ENCODE data around the gene AHCYL1. TPM values are rescaled to one million over a fixed set of nuclear protein-coding genes. Genes with fewer than 3 reads are reported as not detected.
A peak's percentile ranks its signal among the peaks of the same experiment; 100 is the strongest.

AHCYL1 gene
- total RNA-seq, 1 experiment from 2014 or later: 147 TPM

GRCh38 chr1:110012100-110012780 lies 27.7 kb downstream of the AHCYL1 start:
- Histone ChIP-seq H3K9me3 (ENCODE audit: insufficient read depth, low read depth) (no peaks in the 10 kb centered on the region), H3K27me3 (ENCODE audit: insufficient read depth, low read depth) (no peaks in the 10 kb centered on the region), H3K36me3 (ENCODE audit: low read depth) (peaks cover 85% of the 10 kb centered on the region), H3K4me2 (no peak overlapping the region), H3K27ac (no peak overlapping the region), H3K9me2 (ENCODE audit: insufficient read depth) (no peaks in the 10 kb centered on the region), H3K4me3 (no peak overlapping the region), H4K20me1 (ENCODE audit: insufficient read depth) (peaks cover 13% of the 10 kb centered on the region; the same call in 1 of the 2 replicates), H3F3A (ENCODE audit: insufficient read depth, low read depth) (peaks cover 68% of the 10 kb centered on the region), H2AFZ (no peak overlapping the region), H3K79me2 (ENCODE audit: low read depth) (peaks cover 47% of the 10 kb centered on the region), H3K4me1 (replicated peaks; ENCODE audit: insufficient read depth) (peaks cover 10% of the 10 kb centered on the region)
- ChIA-PET POLR2A (ENCODE audit: unreplicated experiment) (no interaction called here), CTCF (interaction anchor here (0.7 to 1.9 kb wide), 4 partner anchors 24 to 235 kb away, joined by 3 to 9 read pairs (median 4); partner anchors contain the start of gene AHCYL1)
- intact Hi-C loops (cut with micrococcal nuclease; ENCODE audit: unreplicated experiment): loop anchor here (5.0 kb wide), 1 partner anchor 370 kb away; no protein-coding TSS in a partner anchor
- no TSS peak for BruUV-seq (replicated peaks)
- DNase-seq: no peak
- TF ChIP-seq EZH2 (IDR thresholded peaks at IDR 0.05; ENCODE audit: low read depth) (no peak), CTCF (conservative IDR thresholded peaks at IDR 0.05) (no peak)

GRCh38 chr1:110017792-110018191 lies 33.2 kb downstream of the AHCYL1 start:
- H3K36me3 ChIP-seq (ENCODE audit: low read depth): peaks cover 95% of the 10 kb centered on the region
- DNase-seq: peak in 1 of 2 experiments; percentile 64
- ChIA-PET CTCF (no interaction called here), POLR2A (ENCODE audit: unreplicated experiment) (no interaction called here)
- TF ChIP-seq EZH2 (IDR thresholded peaks at IDR 0.05; ENCODE audit: low read depth): no peak
- no peak for TF ChIP-seq CTCF (conservative IDR thresholded peaks at IDR 0.05)
- H3K9me2 ChIP-seq (ENCODE audit: insufficient read depth): no peaks in the 10 kb centered on the region
- BruUV-seq (replicated peaks): no TSS peak
- no peaks in the 10 kb centered on the region for H3K9me3 ChIP-seq (ENCODE audit: insufficient read depth, low read depth)
- H3K4me2 ChIP-seq: no peak overlapping the region
- no peaks in the 10 kb centered on the region for H4K20me1 ChIP-seq (ENCODE audit: insufficient read depth)
- peaks cover 4% of the 10 kb centered on the region; the same call in 1 of the 2 replicates for H3K79me2 ChIP-seq (ENCODE audit: low read depth)
- intact Hi-C loops (cut with micrococcal nuclease; ENCODE audit: unreplicated experiment): no loop called here
- no peak overlapping the region for H2AFZ ChIP-seq
- no peaks in the 10 kb centered on the region for H3K27me3 ChIP-seq (ENCODE audit: insufficient read depth, low read depth)
- H3K27ac ChIP-seq: peak overlapping the region; percentile 6; the same call in 1 of the 2 replicates
- peaks cover 89% of the 10 kb centered on the region for H3F3A ChIP-seq (ENCODE audit: insufficient read depth, low read depth)
- H3K4me1 ChIP-seq (replicated peaks; ENCODE audit: insufficient read depth): peaks cover 16% of the 10 kb centered on the region
- no peak overlapping the region for H3K4me3 ChIP-seq

GRCh38 chr1:110018396-110018795 lies 33.8 kb downstream of the AHCYL1 start:
- Histone ChIP-seq H2AFZ (no peak overlapping the region), H3K4me2 (no peak overlapping the region), H3F3A (ENCODE audit: insufficient read depth, low read depth) (peaks cover 89% of the 10 kb centered on the region), H3K4me3 (no peak overlapping the region), H3K36me3 (ENCODE audit: low read depth) (peaks cover 95% of the 10 kb centered on the region), H3K27ac (no peak overlapping the region), H3K9me2 (ENCODE audit: insufficient read depth) (no peaks in the 10 kb centered on the region), H3K9me3 (ENCODE audit: insufficient read depth, low read depth) (no peaks in the 10 kb centered on the region), H3K79me2 (ENCODE audit: low read depth) (no peaks in the 10 kb centered on the region), H4K20me1 (ENCODE audit: insufficient read depth) (no peaks in the 10 kb centered on the region), H3K4me1 (replicated peaks; ENCODE audit: insufficient read depth) (peaks cover 16% of the 10 kb centered on the region), H3K27me3 (ENCODE audit: insufficient read depth, low read depth) (no peaks in the 10 kb centered on the region)
- ChIA-PET CTCF (no interaction called here), POLR2A (ENCODE audit: unreplicated experiment) (no interaction called here)
- BruUV-seq (replicated peaks): no TSS peak
- intact Hi-C loops (cut with micrococcal nuclease; ENCODE audit: unreplicated experiment): no loop called here
- TF ChIP-seq EZH2 (IDR thresholded peaks at IDR 0.05; ENCODE audit: low read depth) (no peak), CTCF (conservative IDR thresholded peaks at IDR 0.05) (no peak)
- no peak for DNase-seq
